Stimulated activated CD8-positive, alpha-beta memory T cell treated with anti-CD3 and anti-CD28 coated beads, Interleukin-4, amount 100 ng/mL, for 48 hours (primary cell): ENCODE data around the gene CCDC181.
"Not testable (repeated sequence)": the region's sequence is repeated elsewhere in the genome, so short reads cannot be mapped to it uniquely, and the experiment has no call there.

Experiments used
- DNase-seq: peaks from one replicate; pipeline ENCODE4 v3.0.0-alpha.2; 2020

CCDC181 gene

GRCh38 chr1:169427081-169427641 is at the start of gene CCDC181:
Gene CCDC181 (minus strand): TSS chr1:169427474. CDS start chr1:169424927, 2,547 bp downstream.
- peak; percentile 76 for DNase-seq

- no peak for DNase-seq
These were observed 48.6 kb upstream of the CCDC181 start for GRCh38 chr1:169475806-169476387.

GRCh38 chr1:169474302-169474995 is 47.2 kb upstream of the CCDC181 start:
- no peak for DNase-seq

- no peak for DNase-seq
These were observed 46.1 kb upstream of the CCDC181 start for GRCh38 chr1:169473347-169473746.

GRCh38 chr1:169472738-169473137 is 45.5 kb upstream of the CCDC181 start:
- no peak for DNase-seq

- DNase-seq: no peak
These were observed 41.7 kb upstream of the CCDC181 start for GRCh38 chr1:169468982-169469381.

GRCh38 chr1:169466259-169467230 is 39.3 kb upstream of the CCDC181 start:
- no peak for DNase-seq

- no peak for DNase-seq
These were observed 38.0 kb upstream of the CCDC181 start for GRCh38 chr1:169465281-169465680.

GRCh38 chr1:169462385-169462784 is 35.1 kb upstream of the CCDC181 start:
- no peak for DNase-seq

GRCh38 chr1:169461390-169462000 is 34.2 kb upstream of the CCDC181 start:
- no peak for DNase-seq

GRCh38 chr1:169460191-169460833 is 33.0 kb upstream of the CCDC181 start:
- peak; percentile 44 for DNase-seq

- no peak for DNase-seq
These were observed 30.2 kb upstream of the CCDC181 start for GRCh38 chr1:169457443-169457842.

- no peak for DNase-seq
These were observed 28.8 kb upstream of the CCDC181 start for GRCh38 chr1:169456029-169456428.

- no peak for DNase-seq
These were observed 25.6 kb upstream of the CCDC181 start for GRCh38 chr1:169452921-169453320.

- DNase-seq: no peak
These were observed 24.0 kb upstream of the CCDC181 start for GRCh38 chr1:169451218-169451824.

- no peak for DNase-seq
These were observed 16.6 kb upstream of the CCDC181 start for GRCh38 chr1:169443923-169444322.

GRCh38 chr1:169426174-169426705 is 1.0 kb downstream of the CCDC181 start:
- no peak for DNase-seq

- no peak for DNase-seq
These were observed 6.0 kb downstream of the CCDC181 start for GRCh38 chr1:169421309-169421708.

GRCh38 chr1:169414952-169415351 is 12.3 kb downstream of the CCDC181 start:
- no peak for DNase-seq

GRCh38 chr1:169408340-169408739 is 18.9 kb downstream of the CCDC181 start:
- not testable (repeated sequence) for DNase-seq

GRCh38 chr1:169402578-169402977 is 24.7 kb downstream of the CCDC181 start:
- DNase-seq: not testable (repeated sequence)
